NCI-H748 (cell line): ENCODE data around the gene SOD3.

Experiments
- DNase-seq: peaks from one replicate; lab custom pipeline; 2025; ENCODE audit not compliant: unreplicated experiment; lab: John Stamatoyannopoulos, UW

SOD3 gene, protein sequence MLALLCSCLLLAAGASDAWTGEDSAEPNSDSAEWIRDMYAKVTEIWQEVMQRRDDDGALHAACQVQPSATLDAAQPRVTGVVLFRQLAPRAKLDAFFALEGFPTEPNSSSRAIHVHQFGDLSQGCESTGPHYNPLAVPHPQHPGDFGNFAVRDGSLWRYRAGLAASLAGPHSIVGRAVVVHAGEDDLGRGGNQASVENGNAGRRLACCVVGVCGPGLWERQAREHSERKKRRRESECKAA

GRCh38 chr4:24794916-24795665, at the start of gene SOD3:
SOD3 (plus strand) TSS chr4:24795573; CDS start chr4:24799522, 3,949 bp downstream.
- DNase-seq, result peak; percentile 38

- DNase-seq, result no peak
Measured at GRCh38 chr4:24747234-24747975, 48.0 kb upstream of the SOD3 start.

GRCh38 chr4:24748023-24748422, 47.4 kb upstream of the SOD3 start:
- no peak for DNase-seq

GRCh38 chr4:24748758-24749350, 46.5 kb upstream of the SOD3 start:
- no peak for DNase-seq

DNA sequence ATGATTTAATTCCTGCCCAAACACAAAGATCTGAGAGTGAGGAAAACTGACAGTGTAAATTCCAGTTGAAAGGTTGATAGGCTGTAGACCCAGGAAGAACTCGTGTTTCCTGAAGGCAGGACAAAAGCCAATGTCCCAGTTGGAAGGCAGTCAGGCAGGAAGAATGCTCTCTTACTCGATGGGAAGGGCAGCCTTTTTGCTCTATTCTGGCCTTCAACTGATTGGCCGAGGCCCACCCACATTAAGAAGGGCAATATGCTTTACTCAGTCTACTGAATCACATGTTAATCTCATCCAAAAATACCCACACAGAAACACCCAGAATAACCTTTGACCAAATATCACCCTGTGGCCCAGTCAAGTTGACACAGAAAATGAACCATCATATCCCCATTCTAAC, 45.3 kb upstream of the SOD3 start:
- no peak for DNase-seq

GRCh38 chr4:24751926-24752539, 43.3 kb upstream of the SOD3 start:
- no peak for DNase-seq

- DNase-seq, result no peak
Measured at GRCh38 chr4:24753519-24753918, 41.9 kb upstream of the SOD3 start.

DNA sequence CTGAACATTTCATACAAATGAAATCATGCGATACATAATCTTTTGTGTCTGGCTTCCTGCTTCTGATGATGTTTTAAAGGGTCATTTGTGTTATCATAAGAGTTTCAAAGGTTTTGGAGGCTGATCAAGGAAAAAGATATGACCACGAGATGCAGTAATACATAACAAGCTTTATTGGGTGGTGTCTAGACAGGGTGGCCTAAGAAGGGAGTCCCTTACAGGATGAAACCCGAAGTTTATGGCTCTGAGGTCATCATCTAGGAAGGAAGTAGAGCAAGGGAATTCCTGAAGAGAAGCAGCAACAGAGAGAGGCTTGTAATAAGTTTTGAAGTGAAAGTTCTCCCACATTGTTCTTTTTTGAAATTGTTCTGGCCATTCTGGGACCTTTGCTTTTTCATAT, 40.8 kb upstream of the SOD3 start:
- no peak for DNase-seq

DNA sequence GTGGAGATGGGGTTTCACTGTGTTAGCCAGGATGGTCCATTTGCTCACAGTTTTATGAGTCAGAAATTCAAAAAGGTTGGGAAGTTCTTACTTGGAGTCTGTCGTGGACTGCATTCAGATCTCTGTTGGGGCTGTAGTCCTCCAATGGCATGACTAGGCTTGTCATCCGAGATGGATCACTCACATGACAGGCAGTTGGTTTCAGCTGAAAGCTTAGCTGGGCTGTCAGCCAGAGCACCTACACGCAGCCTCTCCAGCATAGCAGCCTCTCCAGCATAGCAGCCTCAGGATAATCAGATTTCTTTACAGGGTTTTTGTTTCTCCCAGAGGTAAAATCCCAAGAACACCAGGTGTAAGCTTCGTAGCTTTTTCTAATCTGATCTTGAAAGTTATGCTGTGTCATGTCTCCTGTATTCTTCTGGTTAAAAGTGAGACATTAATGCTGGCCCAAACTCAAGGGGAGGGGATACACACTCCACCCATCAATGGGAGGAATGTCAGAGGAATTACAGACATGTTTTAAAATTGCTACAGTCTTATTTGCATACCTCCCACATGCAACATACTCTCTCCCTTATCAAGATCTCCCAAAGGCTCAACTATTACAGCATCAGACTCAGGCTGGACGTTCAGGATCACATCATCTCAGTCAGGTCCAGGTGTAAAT, 31.6 kb upstream of the SOD3 start:
- no peak for DNase-seq

GRCh38 chr4:24764345-24764744, 31.0 kb upstream of the SOD3 start:
- DNase-seq, result no peak

- DNase-seq, result no peak
Measured at GRCh38 chr4:24765376-24765988, 29.9 kb upstream of the SOD3 start.

DNA sequence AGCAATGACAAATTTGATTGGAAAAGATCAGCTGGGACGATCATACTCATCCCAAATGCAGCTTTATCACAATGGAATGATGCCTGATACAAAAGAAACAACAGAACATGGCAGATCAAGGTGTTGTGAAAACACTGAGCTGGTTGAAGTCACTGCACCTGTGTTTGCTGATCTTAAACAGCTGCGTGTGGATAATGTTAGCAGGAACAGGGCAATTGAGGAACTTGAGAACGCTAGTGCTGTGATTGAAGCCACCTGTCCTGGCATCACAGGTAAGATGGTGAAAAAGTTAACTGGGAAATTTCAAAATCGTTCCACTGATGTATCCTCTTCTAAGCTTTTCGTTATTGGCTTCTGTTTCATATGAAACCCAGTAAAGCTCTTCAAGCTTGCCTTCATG, 27.4 kb upstream of the SOD3 start:
- DNase-seq, result peak; percentile 2

DNA sequence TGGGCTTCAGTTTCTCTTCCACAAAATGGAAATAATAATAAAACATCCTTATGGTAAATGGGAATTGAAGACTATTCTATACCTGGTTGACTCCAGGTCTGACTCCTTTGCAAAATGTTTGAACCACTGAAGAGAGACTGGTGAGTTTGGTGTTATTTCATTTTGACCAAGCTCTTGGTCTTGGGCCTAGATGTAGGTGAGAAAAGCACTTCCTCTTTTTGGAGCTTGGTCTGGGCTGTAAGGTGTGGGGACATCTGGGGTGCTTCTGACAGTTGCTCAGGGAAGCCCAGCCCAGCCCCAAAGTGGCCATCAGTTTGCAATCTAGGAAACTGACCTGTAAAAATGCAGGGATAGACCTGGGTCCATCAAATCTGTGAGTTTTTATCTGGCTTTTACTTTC, 26.8 kb upstream of the SOD3 start:
- DNase-seq, result no peak

DNA sequence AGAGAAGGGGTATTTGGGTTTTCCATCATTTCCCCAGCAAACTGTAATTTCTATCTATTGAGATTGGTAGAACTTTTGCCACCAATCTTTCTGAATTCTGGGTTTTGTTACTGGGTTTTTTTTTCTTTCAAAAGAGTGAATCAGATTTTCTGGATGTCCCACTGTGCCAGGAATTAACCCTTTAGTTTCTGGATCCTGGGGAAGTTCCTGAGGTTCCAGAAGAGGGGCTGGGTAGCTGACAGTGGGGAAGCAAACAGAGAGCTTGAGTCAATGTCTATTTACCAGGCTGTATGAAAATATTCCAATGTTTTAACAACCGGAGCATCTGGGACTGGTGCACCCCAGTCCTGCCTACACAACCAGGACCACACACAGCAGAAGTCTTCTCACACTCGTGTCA, 25.8 kb upstream of the SOD3 start:
- no peak for DNase-seq

- DNase-seq, result no peak
Measured at GRCh38 chr4:24770032-24770584, 25.3 kb upstream of the SOD3 start.

GRCh38 chr4:24770667-24771066, 24.7 kb upstream of the SOD3 start:
- DNase-seq, result no peak

- DNase-seq, result no peak
Measured at GRCh38 chr4:24771241-24771640, 24.1 kb upstream of the SOD3 start.

DNA sequence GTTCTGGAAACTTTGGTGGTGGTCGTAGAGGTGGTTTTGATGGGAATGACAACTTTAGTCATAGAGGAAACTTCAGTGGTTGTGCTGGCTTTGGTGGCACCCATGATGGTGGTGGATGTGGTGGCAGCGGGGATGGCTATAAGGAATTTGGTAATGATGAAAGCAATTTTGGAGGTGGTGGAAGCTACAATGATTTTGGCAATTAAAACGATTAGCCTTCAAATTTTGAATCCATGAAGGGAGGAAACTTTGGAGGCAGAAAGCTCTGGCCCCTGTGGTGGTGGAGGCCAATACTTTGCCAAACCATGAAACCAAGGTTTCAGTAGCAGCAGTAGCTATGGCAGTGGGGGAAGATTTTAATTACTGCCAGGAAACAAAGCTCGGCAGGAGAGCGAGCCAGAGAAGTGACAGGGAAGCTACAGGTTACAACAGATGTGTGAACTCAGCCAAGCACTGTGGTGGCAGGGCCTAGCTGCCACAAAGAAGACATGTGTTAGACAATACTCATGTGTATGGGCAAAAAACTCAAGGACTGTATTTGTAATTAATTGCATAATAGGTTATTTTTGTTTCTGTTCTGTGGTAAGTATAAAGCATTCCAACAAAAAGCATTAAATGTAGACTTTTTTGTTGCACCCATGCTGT, 23.2 kb upstream of the SOD3 start:
- DNase-seq, result no peak

GRCh38 chr4:24772952-24773351, 22.4 kb upstream of the SOD3 start:
- DNase-seq, result no peak
